ENCODE results near the gene CRYBA4.

GRCh38 chr22:26574001-26574723, 47.6 kb upstream of the CRYBA4 start:
- TF ChIP-seq CTCF (IDR thresholded peaks at IDR 0.05; ENCODE audit: low read depth, low read length) (no peak), EZH2phosphoT487 (IDR thresholded peaks at IDR 0.05; ENCODE audit: low read depth) (no peak)

All from OCI-LY3 (cell line).